NCI-H69 (cell line): ENCODE measurements around the gene YBEY.
"Not testable (repeated sequence)": the region's sequence is repeated elsewhere in the genome, so short reads cannot be mapped to it uniquely, and the experiment has no call there.

ENCODE experiments used
- DNase-seq: peaks from one replicate; lab custom pipeline; 2025; lab: John Stamatoyannopoulos, UW

Gene YBEY

GRCh38 chr21:46304955-46305354, 18.8 kb downstream of the YBEY start:
- no peak for DNase-seq

GRCh38 chr21:46307625-46308024, 21.5 kb downstream of the YBEY start:
- DNase-seq, result no peak

DNA sequence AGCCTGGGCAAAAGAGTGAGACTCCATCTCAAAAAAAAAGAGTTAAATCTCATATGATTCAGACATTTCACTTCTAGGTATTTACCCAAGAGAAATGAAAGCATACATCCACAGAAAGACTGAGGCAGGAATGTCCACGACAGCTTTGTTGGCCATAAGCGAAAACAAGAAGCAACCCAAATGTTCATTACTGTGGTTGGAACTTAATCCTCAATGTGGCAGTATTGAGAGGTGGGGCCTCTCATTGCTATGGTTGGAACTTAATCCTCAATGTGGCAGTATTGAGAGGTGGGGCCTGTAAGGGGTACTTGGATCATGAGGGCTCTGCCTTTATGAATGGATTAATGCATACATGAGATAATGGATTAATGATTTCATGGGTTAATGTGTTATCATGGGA, 22.3 kb downstream of the YBEY start:
- no peak for DNase-seq

DNA sequence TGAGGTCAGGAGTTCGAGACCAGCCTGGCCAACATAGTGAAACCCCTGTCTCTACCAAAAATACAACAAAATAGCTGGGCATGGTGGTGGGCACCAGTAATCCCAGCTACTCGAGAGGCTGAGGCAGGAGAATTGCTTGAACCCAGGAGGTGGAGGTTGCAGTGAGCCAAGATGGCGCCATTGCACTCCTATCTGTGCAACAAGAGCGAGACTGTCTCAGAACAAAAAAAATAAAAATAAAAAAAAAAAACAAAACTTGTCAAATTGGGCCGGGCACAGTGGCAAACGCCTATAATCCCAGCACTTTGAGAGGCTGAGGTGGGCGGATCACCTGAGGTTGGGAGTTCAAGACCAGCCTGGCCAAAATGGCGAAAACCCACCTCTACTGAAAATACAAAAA, 24.1 kb downstream of the YBEY start:
- DNase-seq, result not testable (repeated sequence)

DNA sequence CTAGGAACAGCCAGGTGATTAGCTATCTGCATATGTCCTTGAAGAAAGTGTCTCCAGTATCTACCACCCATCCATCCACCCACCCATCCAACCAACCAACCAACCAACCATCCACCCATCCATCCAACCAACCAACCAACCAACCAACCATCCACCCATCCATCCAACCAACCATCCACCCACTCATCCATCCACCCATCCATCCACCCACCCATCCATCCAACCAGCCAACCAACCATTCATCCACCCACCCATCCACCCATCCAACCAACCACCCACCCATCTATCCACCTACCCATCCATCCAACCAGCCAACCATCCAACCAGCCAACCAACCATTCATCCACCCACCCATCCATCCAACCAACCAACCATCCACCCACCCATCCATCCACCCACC, 25.4 kb downstream of the YBEY start:
- DNase-seq, result no peak

DNA sequence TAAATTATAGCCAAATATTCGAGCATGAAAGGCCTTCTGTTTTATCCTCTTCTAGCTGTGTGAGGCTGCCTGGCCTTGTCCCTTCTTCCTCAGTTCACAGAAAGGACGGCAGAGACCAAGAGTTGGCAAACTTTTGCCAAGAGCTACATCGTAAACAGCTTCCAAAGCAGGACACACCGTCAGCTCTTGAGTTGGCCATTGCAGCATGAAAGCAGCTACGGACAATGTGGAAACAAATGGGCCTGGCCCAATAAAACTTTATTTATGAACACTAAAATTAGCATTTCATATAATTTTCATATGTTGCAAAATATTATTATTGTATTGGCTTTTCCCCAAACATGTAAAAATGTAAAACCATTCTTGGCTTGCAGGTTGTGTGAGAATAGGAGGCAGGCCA, 26.8 kb downstream of the YBEY start:
- no peak for DNase-seq

GRCh38 chr21:46314441-46315020, 28.4 kb downstream of the YBEY start:
- no peak for DNase-seq

DNA sequence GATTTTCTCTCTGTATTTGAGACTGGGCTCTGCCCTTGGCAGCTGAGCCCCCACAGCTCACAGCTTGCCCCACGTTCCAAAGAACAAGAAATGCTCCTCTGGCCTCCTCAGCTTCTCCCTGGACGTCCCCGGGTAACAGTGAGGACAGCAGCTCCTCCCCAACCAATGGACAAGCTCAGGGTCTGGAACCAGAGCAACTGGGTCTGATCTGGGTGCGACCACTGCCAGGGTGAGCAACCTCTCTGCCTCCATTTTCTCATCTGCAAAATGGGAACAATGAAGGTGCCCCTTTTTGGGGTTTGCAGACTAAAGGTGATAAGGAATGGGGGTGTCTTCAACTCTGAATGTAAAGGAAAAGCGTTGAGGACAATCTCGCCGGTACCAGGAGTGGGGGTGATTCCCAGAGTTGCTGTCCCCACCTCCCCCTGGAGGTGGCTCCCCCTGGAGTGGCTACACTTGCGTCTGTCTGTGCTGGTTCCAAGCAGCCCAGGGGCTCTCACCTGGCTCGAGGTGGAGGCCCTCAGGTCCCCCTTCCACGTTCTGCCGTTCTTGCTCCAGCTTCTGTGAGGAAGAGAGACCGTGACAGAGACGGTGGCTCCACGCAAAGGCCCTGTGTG, 30.7 kb downstream of the YBEY start:
- DNase-seq, result no peak

- DNase-seq, result peak; percentile 89
Observed at GRCh38 chr21:46317710-46318463, 31.7 kb downstream of the YBEY start.

- no peak for DNase-seq
Observed at GRCh38 chr21:46318464-46318845, 32.3 kb downstream of the YBEY start.

GRCh38 chr21:46319186-46319585, 33.0 kb downstream of the YBEY start:
- no peak for DNase-seq

- DNase-seq, result peak; percentile 6
Observed at GRCh38 chr21:46320331-46320801, 34.2 kb downstream of the YBEY start.

DNA sequence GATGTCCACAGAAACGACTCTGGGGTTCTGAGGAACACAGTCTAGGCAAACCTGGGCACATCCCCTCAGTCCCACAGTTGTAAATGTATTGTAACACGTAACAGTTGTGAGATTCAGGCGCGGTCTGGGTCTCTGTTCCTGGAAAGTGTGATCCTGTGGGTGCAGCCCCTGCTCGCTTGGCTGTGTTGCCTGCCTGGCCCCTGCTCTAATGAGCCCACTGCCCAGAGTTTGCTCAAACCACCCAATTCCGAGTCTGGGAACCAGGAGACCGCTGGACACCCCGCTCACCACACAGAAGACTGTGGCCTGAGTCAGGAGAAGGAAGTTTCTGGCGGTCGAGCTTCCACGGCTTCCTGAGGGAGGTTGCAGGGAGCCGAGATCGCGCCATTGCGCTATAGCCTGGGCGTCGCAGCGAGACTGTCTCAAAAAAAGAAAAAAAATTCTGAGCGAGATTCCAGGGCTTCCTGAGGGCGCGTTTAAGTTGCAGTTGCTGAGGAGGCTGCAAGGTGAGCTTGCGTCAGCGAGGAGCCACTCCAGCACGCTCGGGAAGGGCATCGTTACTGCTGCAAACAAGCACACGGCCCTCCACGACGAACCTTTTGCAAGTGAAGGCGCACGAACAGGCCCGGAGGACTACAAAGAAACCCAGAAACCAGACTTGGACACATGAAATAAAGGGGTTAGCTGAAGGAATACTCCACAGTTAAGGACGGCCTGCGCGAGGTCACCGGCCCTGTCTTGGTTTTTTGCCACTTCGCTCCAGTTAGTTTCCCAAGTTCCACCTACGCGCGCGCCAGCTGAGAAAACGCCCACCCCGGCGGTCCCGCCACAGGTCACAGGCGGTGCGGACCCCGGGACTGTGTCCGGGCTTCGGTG, 36.4 kb downstream of the YBEY start:
- DNase-seq, result peak; percentile 28

GRCh38 chr21:46323227-46323709, 37.1 kb downstream of the YBEY start:
- DNase-seq, result peak; percentile 38

- peak; percentile 95 for DNase-seq
Observed at GRCh38 chr21:46323710-46324389, 37.7 kb downstream of the YBEY start, which contains the start of the genes C21orf58 and PCNT. TSS of gene C21orf58 (minus strand) at chr21:46323870. CDS start at chr21:46322738, 1,132 bp downstream. TSS of gene PCNT (plus strand) at chr21:46324156. CDS start at chr21:46324229, 73 bp downstream.

DNA sequence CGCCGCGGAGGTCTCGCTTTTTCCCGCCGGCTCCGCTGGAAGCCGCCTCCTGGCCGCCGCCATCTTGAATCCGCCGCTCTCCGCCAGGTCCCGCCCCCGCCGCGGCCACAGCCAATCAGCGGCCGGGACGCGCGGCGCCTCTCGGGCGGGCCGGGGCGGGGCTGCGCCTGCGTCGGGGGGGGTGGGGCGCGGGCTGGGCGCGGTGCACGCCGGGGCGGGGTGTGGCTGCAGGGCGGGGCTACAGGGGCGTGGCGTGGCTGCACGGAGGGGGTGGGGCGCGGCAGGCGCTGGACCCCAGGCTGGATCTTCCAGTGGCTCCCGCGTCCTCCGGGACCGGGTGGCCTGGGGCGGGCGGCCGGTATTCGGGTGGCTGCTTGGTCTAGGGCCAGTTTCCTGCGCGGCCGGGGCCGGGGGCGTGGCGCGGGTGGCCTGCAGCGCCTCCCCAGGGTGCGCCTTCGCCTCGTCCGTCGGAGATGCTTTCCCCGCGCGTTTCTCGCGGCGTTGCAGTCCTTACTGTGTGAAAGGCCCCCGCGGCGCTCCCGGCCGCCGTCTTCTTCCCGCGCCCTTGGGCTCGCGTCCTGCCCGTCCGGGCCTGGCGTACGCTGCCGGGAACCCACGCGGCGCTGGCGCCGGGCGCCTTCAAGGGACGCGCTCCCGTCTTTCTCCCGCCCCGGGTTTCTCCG, 38.4 kb downstream of the YBEY start:
- DNase-seq, result peak; percentile 87

DNA sequence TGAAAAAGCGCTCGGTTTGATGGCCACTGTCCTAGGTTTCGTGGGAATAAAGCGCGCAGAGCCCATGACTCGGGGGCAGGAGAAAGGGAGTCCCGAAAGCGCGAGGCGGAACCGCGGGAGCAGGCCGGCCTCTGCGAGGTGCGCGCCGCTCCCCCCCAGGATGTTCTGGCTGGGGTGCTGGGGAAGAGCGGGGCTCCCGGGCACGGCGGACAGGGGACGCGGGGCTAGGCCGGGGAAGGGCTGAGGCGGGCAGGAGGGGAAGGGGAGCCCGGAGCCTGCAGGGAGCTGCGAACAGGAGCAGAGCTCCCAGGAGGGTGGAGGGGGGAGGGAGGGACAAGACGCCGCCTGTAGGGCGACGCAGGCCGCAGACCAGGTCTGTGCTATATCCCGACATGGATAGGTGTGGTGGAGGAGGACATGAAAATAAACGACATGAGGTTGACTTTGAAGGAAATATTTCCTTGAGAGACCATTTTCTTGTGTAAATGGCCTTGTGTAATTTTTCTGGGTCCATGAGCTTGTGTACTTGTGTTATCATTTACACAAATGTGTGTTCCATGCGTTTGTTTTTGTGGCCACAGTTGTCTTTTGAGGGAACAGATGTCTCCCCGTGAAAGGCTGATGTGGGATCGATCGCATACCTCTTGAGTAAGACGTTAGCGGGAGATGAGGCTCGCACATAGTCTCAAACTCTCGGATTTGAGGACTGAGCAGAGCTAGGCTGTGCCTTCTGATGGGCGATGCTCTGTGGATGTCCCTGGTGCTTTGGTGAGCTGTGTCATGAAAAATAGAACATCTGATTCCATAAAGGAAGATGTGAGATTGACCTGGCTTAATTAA, 39.2 kb downstream of the YBEY start:
- DNase-seq, result peak; percentile 64

DNA sequence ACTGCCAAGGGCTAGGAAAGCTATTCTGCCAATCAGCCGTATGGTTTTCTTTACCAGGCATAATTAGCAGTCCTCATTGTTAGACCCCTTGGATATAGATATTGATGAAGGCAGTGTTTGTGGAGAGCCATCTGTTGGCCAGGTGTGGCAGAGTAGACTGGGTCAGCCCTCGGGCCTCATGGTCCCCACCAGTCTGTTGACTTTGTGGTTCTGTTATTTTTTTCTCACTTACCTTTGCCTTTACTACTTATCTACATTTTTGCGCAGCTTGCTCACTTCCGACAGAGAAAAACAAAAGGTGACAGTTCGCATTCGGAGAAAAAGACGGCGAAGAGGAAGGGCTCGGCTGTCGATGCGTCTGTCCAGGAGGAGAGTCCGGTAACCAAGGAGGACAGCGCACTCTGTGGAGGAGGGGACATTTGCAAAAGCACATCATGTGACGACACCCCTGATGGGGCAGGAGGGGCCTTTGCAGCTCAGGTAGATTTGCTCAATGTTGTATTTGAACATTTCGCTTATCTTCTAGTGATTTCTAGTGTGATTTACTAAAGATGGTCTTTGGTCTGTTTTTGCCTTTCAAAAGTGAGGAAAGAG, 40.1 kb downstream of the YBEY start:
- peak; percentile 54 for DNase-seq

DNA sequence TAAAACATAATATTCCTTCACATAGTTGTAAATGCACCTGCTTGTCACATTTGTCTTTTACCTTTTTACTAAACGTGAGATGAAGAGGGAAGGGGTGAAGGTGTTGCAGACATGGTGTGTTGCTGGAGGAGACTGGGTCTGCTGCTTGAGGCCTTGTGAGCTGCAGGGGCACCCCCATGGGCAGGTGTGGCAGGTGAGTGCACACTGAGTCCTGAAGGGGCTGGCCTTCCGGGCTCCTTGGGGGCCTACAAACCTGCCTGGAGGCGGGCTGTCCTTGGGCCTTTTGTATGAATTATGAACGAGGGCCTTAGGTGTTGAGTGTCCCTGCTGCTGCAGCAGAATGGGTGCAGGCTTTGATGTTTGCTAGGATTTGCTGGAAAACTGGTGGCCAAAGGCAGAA, 41.6 kb downstream of the YBEY start:
- no peak for DNase-seq
